ENCODE data around the gene SMPX. TPM values are rescaled to one million over a fixed set of nuclear protein-coding genes. Genes with fewer than 3 reads are reported as not detected.
A peak's percentile ranks its signal among the peaks of the same experiment; 100 is the strongest.

Gene SMPX
- total and polyA plus RNA-seq, 8 donors = 1.0 to 126 (median 13.9) TPM; not detected in 2

DNA sequence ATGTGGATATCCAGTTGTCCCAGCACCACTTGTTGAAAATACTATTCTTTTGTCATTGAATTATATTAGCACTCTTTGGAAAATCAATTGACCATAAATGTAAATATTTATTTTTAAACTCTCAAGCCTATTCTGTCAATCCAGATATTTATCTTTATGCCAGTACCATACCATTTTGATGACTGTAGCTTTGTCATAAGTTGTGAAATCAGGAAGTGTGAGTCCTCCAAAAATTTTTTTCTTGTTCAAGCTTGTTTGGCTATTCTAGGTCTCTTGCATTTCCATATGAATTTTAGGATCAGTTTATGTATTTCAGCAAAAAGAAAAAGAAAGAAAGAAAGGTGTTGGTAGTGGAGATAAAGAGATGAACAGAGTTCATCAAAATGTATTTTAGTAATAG, 8.2 kb upstream of the SMPX start:
- Histone ChIP-seq H3K4me1 (no peaks in the 10 kb centered on the region), H3K9me3 (no peaks in the 10 kb centered on the region), H3K4me3 (no peak overlapping the region), H3K27me3 (peaks cover 0 to 7% (median 0%) of the 10 kb centered on the region in 3 donors), H3K27ac (no peak overlapping the region), H3K36me3 (no peaks in the 10 kb centered on the region)
- no peak for DNase-seq
- TF ChIP-seq POLR2AphosphoS5 (IDR thresholded peaks at IDR 0.05) (no peak), POLR2A (IDR thresholded peaks at IDR 0.05) (no peak), EP300 (IDR thresholded peaks at IDR 0.05) (no peak)
- TF ChIP-seq, protein P1, sequence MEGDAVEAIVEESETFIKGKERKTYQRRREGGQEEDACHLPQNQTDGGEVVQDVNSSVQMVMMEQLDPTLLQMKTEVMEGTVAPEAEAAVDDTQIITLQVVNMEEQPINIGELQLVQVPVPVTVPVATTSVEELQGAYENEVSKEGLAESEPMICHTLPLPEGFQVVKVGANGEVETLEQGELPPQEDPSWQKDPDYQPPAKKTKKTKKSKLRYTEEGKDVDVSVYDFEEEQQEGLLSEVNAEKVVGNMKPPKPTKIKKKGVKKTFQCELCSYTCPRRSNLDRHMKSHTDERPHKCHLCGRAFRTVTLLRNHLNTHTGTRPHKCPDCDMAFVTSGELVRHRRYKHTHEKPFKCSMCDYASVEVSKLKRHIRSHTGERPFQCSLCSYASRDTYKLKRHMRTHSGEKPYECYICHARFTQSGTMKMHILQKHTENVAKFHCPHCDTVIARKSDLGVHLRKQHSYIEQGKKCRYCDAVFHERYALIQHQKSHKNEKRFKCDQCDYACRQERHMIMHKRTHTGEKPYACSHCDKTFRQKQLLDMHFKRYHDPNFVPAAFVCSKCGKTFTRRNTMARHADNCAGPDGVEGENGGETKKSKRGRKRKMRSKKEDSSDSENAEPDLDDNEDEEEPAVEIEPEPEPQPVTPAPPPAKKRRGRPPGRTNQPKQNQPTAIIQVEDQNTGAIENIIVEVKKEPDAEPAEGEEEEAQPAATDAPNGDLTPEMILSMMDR (IDR thresholded peaks at IDR 0.05) = no peak
- intact Hi-C loops (cut with DNase I; ENCODE audit: low total_unique reads) = no loop called here

DNA sequence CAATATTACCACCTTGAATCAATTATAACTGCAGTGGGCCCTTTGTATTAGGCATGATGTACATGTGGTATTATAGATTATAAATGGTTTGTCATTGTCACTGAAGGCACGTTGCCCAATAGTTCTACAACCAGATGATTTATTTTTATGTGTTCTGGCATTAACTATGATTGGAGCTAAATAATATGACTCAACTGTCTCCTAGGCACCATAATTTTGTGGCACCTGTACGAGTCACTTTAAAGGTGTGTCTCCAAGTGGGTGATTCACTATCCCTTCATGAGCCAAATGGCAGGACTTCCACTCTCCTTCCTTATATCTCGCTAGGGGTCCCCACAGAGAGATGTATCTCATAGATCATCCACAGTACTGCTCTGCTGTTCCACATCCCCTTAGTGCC, 6.1 kb upstream of the SMPX start:
- Histone ChIP-seq H3K27ac (no peak overlapping the region), H3K4me1 (no peaks in the 10 kb centered on the region), H3K4me3 (no peak overlapping the region), H3K27me3 (peaks cover 0 to 7% (median 0%) of the 10 kb centered on the region in 3 donors), H3K9me3 (no peaks in the 10 kb centered on the region), H3K36me3 (no peaks in the 10 kb centered on the region)
- 57 to 81% (median 70%) methylated on average over 3 of the region's 3 CpGs for WGBS, 5 donors
- no peak for DNase-seq
- TF ChIP-seq, protein P1 (IDR thresholded peaks at IDR 0.05) = no peak
- TF ChIP-seq POLR2AphosphoS5 (IDR thresholded peaks at IDR 0.05) (no peak), EP300 (IDR thresholded peaks at IDR 0.05) (no peak), POLR2A (IDR thresholded peaks at IDR 0.05) (no peak)
- intact Hi-C loops (cut with DNase I; ENCODE audit: low total_unique reads) = no loop called here

DNA sequence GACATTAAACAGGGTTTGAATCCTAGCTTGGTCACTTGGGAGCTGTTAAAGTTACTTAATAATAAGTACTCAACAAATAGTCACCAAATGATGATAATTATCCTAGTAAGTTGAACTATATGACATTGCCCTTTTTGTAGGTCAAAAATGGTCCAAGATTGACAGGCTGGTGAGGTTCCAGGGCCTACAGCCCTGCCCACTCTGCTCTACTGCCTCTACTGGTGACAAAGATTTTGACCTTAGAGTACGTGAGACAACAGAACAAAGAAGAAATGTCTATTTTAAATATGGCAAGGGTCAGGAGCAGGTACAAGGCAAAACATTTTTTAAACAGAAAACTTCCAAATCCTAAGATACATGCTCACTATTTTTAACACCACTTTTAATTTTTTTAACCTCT, 572 bp upstream of the SMPX start:
- Histone ChIP-seq H3K27me3 (no peaks in the 10 kb centered on the region), H3K9me3 (no peaks in the 10 kb centered on the region), H3K4me1 (no peaks in the 10 kb centered on the region), H3K27ac (no peak overlapping the region), H3K4me3 (no peak overlapping the region), H3K36me3 (no peaks in the 10 kb centered on the region)
- TF ChIP-seq POLR2AphosphoS5 (IDR thresholded peaks at IDR 0.05) (no peak), POLR2A (IDR thresholded peaks at IDR 0.05) (no peak), EP300 (IDR thresholded peaks at IDR 0.05) (no peak)
- TF ChIP-seq, protein P1 (IDR thresholded peaks at IDR 0.05) = no peak
- intact Hi-C loops (cut with DNase I; ENCODE audit: low total_unique reads) = no loop called here
- DNase-seq = no peak
- 46 to 86% (median 75%) methylated on average over 1 of the region's 1 CpG for WGBS, 5 donors

DNA sequence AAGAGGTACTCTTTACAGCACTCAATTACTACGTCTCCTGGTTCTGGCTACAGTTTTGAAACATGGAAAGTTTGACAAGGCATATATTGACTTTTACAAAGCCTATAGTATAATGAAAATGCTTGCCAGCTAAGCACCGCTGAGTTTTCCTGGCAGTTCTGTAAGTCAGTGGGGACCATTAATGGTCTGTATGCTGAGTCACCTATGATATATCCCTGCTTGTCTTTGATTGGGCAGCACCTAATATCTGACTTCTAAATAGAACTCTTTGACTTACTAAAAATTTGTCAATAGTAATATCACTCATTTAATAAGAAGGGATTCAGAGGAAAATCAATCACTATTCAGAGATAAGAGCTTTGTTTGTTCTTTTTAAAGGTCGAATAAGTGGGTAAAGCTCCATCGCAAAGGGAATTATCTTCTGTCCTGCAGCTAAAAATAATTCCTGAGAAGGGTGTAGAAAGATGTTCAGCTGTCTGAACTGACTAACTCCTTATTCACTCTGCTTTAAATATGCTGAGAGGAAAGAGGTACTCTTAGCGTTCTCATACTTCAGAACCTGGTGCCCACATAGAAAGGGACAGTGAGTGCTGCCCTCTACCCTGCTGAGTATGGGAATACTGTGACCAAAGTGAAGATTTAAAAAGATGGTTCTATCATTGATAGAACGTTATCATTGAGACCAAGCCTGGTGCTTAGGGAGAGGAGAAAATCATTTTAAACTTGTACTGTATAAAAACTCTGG, 959 bp downstream of the SMPX start:
- TF ChIP-seq, protein P1 (IDR thresholded peaks at IDR 0.05) = no peak
- TF ChIP-seq POLR2A (IDR thresholded peaks at IDR 0.05) (no peak), POLR2AphosphoS5 (IDR thresholded peaks at IDR 0.05) (no peak), EP300 (IDR thresholded peaks at IDR 0.05) (no peak)
- H3K4me1 ChIP-seq = no peaks in the 10 kb centered on the region
- H3K36me3 ChIP-seq = no peaks in the 10 kb centered on the region
- 34 to 46% (median 43%) methylated on average over 6 of the region's 6 CpGs for WGBS, 5 donors
- intact Hi-C loops (cut with DNase I; ENCODE audit: low total_unique reads) = no loop called here
- H3K4me3 ChIP-seq = peak overlapping the region in 2 of 4 donors; percentile 15 to 17
- H3K27me3 ChIP-seq = no peaks in the 10 kb centered on the region
- DNase-seq = no peak
- no peaks in the 10 kb centered on the region for H3K9me3 ChIP-seq
- no peak overlapping the region for H3K27ac ChIP-seq

All from stomach (tissue), 9 donors.